Common myeloid progenitor, CD34-positive (primary cell): ENCODE measurements around the gene SLC16A9.

Source experiments
- CTCF ChIA-PET: fragments of 350-600 bp; sonication (Branson Sonifier 250); formaldehyde crosslinking; loops from one replicate; lab custom pipeline; 2021; ENCODE audit warnings: antibody characterized with exemption; lab: Charles Lee
- POLR2A ChIA-PET: fragments of 350-600 bp; sonication (Branson Sonifier 250); formaldehyde crosslinking; loops from one replicate; lab custom pipeline; 2021; ENCODE audit warnings: antibody characterized with exemption; lab: Charles Lee
- DNase-seq, 3 donors: peaks; one replicate each; pipeline versions ENCODE4 v3.0.0 to v3.0.0-alpha.2; 2013
- H3K27ac ChIP-seq, 2 experiments: 1 replicate in 1 of 2; 2 replicates in 1 of 2; pipeline ENCODE4 v1.7.0; 2013; ENCODE audit warnings: inconsistent platforms in 2 of 2, low read length in 2 of 2, mild to moderate bottlenecking in 2 of 2, low read depth in 1 of 2, moderate library complexity in 1 of 2; ENCODE audit not compliant: severe bottlenecking in 2 of 2, insufficient read depth in 1 of 2, poor library complexity in 1 of 2
- H3K27me3 ChIP-seq, 5 experiments: replicated peaks in 2 of 5; 1 replicate in 3 of 5; 2 replicates in 2 of 5; pipeline versions ENCODE4 v1.6.1 to v1.7.0; 2013; ENCODE audit warnings: low read length in 4 of 5, mild to moderate bottlenecking in 2 of 5, moderate library complexity in 2 of 5, inconsistent platforms in 1 of 5; ENCODE audit not compliant: insufficient read depth in 5 of 5, control insufficient read depth in 4 of 5
- H3K36me3 ChIP-seq, 4 experiments: 1 replicate in 2 of 4; 2 replicates in 2 of 4; pipeline versions ENCODE4 v1.6.1 to v1.7.0; 2013; ENCODE audit warnings: low read length in 3 of 4, control low read depth in 1 of 4, mild to moderate bottlenecking in 1 of 4; ENCODE audit not compliant: control insufficient read depth in 4 of 4, insufficient read depth in 4 of 4
- H3K4me1 ChIP-seq, 4 experiments: 1 replicate in 3 of 4; 2 replicates in 1 of 4; pipeline versions ENCODE4 v1.6.1 to v1.7.1; 2013; ENCODE audit warnings: low read length in 3 of 4, mild to moderate bottlenecking in 3 of 4, control low read depth in 1 of 4, inconsistent platforms in 1 of 4, moderate library complexity in 1 of 4; ENCODE audit not compliant: control insufficient read depth in 4 of 4, insufficient read depth in 4 of 4; ENCODE audit errors: control extremely low read depth in 1 of 4
- H3K4me3 ChIP-seq, 7 experiments: 1 replicate in 4 of 7; 2 replicates in 3 of 7; pipeline versions ENCODE4 v1.5.1 to v1.7.0; 2013; ENCODE audit warnings: mild to moderate bottlenecking in 7 of 7, low read length in 6 of 7, moderate library complexity in 6 of 7, inconsistent platforms in 2 of 7, low read depth in 2 of 7, control low read depth in 1 of 7; ENCODE audit not compliant: insufficient read depth in 4 of 7, control insufficient read depth in 1 of 7; ENCODE audit errors: extremely low read depth in 1 of 7
- H3K9me3 ChIP-seq, 5 experiments: 1 replicate in 4 of 5; 2 replicates in 1 of 5; pipeline versions ENCODE4 v1.6.1 to v1.7.1; 2013; ENCODE audit warnings: low read length in 4 of 5, mild to moderate bottlenecking in 2 of 5, inconsistent platforms in 1 of 5, low read depth in 1 of 5, moderate library complexity in 1 of 5; ENCODE audit not compliant: control insufficient read depth in 4 of 5, insufficient read depth in 2 of 5; ENCODE audit errors: control extremely low read depth in 1 of 5
- WGBS: methylation state at CpG from one replicate; pipeline ENCODE4 v1.1.5; 2013; ENCODE audit not compliant: insufficient coverage; 5-methylcytosine and 5-hydroxymethylcytosine counted together

Gene SLC16A9

DNA sequence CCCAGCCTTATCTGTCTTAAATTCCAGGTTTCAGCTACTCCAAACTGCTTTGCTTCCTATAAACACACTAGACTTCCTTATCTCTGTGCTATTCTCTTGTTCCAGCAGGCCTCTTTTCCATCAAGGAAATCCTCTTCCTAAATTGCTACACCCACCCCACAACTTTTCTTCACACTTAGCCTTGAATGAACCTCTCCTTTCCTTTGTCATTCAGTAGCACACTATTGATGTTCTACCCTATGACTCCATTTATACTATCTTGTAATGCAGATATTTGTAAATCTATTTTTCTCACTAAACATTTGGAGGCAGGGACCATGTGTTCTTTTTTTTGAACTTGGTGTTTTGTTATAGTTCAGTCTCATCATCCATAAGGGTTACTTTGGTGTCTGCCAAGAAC lies 3.7 kb downstream of the SLC16A9 start:
- Histone ChIP-seq H3K4me3 (no peak overlapping the region), H3K27ac (no peak overlapping the region), H3K27me3 (peaks cover 0 to 15% (median 4%) of the 10 kb centered on the region in 5 experiments), H3K4me1 (peaks cover 0 to 19% (median 18%) of the 10 kb centered on the region in 4 experiments), H3K36me3 (no peaks in the 10 kb centered on the region), H3K9me3 (no peaks in the 10 kb centered on the region)
- CTCF ChIA-PET = interaction anchor here (0.8 kb wide), 1 partner anchor 36 kb away, joined by 4 read pairs; no protein-coding TSS in a partner anchor
- POLR2A ChIA-PET = no interaction called here
- no peak for DNase-seq

DNA sequence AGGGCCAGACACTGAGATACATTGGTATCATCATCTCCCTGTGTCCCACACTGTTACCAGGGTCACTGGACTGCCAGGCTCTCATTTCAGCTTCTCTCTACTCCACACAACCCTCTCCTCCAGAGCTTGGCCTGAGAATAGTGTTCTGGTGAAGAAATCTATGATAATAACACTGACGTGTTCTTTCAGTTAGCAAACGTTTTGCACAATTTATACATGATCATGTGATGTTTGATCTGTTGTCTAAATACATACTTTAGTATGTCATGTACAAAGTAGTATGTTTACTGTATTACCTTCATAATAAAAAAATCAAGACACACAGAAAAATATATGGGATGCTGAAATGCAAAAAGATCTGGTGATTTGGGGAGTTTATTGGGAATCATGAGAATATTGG lies 5.0 kb downstream of the SLC16A9 start:
- POLR2A ChIA-PET = no interaction called here
- no peak for DNase-seq
- Histone ChIP-seq H3K9me3 (no peaks in the 10 kb centered on the region), H3K4me1 (peaks cover 0 to 14% (median 12%) of the 10 kb centered on the region in 4 experiments), H3K4me3 (no peak overlapping the region), H3K27ac (no peak overlapping the region), H3K27me3 (peaks cover 0 to 10% (median 0%) of the 10 kb centered on the region in 5 experiments), H3K36me3 (no peaks in the 10 kb centered on the region)
- WGBS = no CpG with 5 or more reads among the region's 2 CpGs
- CTCF ChIA-PET = no interaction called here

DNA sequence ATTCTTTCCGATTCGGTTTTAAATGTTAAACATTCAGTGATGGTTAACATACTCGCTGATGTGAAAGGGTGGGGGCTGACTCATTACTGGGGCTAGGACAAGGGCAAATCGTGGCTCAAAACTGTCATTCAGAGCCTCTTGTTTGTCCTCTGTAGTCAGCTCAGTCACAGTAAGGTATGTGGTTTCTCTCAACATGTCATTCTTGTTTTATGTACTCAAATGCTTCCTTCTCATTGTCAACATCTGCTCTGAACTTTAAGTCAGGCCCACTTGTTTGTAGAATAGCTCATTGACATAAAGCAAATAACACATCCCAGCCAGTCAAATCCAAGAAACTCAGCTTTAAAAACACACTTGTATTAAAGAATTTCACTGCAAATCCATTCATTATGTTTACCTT lies 7.3 kb downstream of the SLC16A9 start:
- CTCF ChIA-PET = interaction anchor here (1.6 kb wide), 1 partner anchor 10 kb away, joined by 5 read pairs; no protein-coding TSS in a partner anchor
- no peak for DNase-seq
- H3K9me3 ChIP-seq = no peaks in the 10 kb centered on the region
- no peaks in the 10 kb centered on the region for H3K27me3 ChIP-seq
- POLR2A ChIA-PET = no interaction called here
- H3K27ac ChIP-seq = no peak overlapping the region
- no peaks in the 10 kb centered on the region for H3K36me3 ChIP-seq
- H3K4me1 ChIP-seq = no peaks in the 10 kb centered on the region
- 95% methylated on average over 4 of the region's 4 CpGs for WGBS
- H3K4me3 ChIP-seq = no peak overlapping the region

DNA sequence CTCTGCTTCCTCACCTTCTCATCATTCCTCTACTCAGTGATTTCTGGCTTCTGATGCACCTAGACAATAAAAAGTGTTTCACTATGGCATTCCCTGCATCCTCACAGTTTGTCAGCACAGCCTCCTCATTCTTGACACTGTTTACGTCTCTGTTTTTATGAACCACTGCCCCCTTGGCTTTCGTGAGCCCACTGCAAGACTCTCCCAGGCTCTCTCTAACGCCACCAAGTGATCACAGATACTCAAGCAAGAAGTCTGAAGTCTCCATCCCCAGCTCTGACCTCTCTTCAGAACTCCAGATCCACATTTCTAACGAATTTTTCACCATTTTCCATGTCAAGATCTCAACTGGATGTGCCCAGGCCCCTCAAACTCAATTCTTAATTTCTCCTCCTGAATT lies 8.9 kb downstream of the SLC16A9 start:
- Histone ChIP-seq H3K4me1 (no peaks in the 10 kb centered on the region), H3K36me3 (no peaks in the 10 kb centered on the region), H3K4me3 (no peak overlapping the region), H3K9me3 (no peaks in the 10 kb centered on the region), H3K27ac (no peak overlapping the region), H3K27me3 (no peaks in the 10 kb centered on the region)
- WGBS = 95% methylated on average over 4 of the region's 4 CpGs
- POLR2A ChIA-PET = no interaction called here
- CTCF ChIA-PET = interaction anchor here (1.0 kb wide), 1 partner anchor 9 kb away, joined by 3 read pairs; no protein-coding TSS in a partner anchor
- DNase-seq = no peak

DNA sequence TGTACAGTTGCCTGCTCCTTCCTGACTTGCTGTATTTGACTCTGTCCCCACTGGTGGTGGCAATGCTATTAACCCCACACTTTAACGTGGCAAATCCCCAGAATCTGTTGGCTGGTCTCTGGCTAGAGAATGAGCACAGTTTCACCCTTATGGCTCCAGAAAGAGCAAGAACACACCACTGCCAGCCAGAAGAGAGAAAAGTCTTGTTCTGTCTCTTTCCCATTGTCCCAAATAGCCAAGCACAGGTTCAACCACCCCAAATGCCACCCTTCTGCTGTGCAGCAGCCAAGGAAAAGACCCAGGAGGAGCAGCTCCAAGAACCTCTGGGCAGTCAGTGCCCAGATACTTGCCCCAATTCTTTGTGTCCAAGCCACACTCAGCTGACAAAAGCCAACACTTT lies 11.3 kb downstream of the SLC16A9 start:
- no peaks in the 10 kb centered on the region for H3K36me3 ChIP-seq
- no peak overlapping the region for H3K4me3 ChIP-seq
- no peaks in the 10 kb centered on the region for H3K27me3 ChIP-seq
- 78% methylated on average over 1 of the region's 1 CpG for WGBS
- no peaks in the 10 kb centered on the region for H3K4me1 ChIP-seq
- H3K27ac ChIP-seq = no peak overlapping the region
- ChIA-PET CTCF (interaction anchor here (0.8 kb wide), 1 partner anchor 11 kb away, joined by 3 read pairs; the partner anchor contains the start of gene SLC16A9), POLR2A (interaction anchor here (0.6 kb wide), 1 partner anchor 145 kb away, joined by 3 read pairs; no protein-coding TSS in a partner anchor)
- DNase-seq = no peak
- no peaks in the 10 kb centered on the region for H3K9me3 ChIP-seq

DNA sequence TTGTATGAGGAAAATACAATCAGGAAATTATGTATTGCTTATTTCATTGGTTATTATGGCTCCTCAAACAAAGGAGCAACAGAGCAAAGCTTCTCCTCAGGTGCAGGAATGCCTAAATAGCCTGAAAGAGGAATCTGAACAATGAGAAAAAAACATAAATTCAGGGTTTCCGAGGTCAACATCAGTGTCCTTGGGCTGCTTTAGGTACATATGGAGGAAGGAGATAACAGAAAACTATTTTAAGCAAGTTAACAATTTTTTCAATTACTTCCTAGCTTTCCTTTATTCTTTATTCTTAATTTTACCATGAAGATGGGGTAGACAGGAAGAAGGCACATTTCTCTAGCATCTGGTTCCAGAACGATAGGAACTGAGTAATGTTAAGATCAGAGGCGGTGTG lies 14.0 kb downstream of the SLC16A9 start:
- Histone ChIP-seq H3K27me3 (no peaks in the 10 kb centered on the region), H3K4me3 (no peak overlapping the region), H3K4me1 (no peaks in the 10 kb centered on the region), H3K27ac (no peak overlapping the region), H3K9me3 (no peaks in the 10 kb centered on the region), H3K36me3 (no peaks in the 10 kb centered on the region)
- peak in 2 of 3 donors; percentile 31 to 55 for DNase-seq
- ChIA-PET CTCF (no interaction called here), POLR2A (no interaction called here)
- WGBS = no CpG with 5 or more reads among the region's 3 CpGs

DNA sequence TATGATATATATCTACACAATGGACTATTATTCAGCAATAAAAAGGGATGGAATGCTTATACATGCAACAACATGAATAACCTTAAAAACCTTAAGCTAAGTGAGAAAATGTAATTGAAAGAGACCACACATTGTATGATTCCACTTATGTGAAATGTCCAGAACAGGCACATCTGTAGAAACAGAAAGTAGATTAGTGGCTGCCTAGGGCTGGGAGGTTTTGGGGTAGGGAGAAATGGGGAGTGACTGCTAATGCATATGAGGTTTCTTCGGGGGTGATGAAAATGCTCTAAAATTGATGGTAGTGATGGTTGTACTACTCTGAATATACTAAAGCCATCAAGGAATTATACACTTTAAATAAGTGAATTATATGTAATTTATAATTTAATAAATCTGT lies 14.7 kb downstream of the SLC16A9 start:
- Histone ChIP-seq H3K36me3 (no peaks in the 10 kb centered on the region), H3K27me3 (no peaks in the 10 kb centered on the region), H3K4me3 (no peak overlapping the region), H3K27ac (no peak overlapping the region), H3K9me3 (no peaks in the 10 kb centered on the region), H3K4me1 (no peaks in the 10 kb centered on the region)
- DNase-seq = no peak
- ChIA-PET POLR2A (no interaction called here), CTCF (no interaction called here)
- WGBS = no CpG with 5 or more reads among the region's 1 CpG
